22Rv1 (cell line): ENCODE data around the gene SYNPR.

Experiments
- CTCF ChIP-seq: fragments of 450-650 bp; IDR thresholded peaks from 2 replicates; pipeline ENCODE4 v1.5.1; 2017; ENCODE audit warnings: mild to moderate bottlenecking
- ZFX ChIP-seq: fragments of 450-650 bp; IDR thresholded peaks from 2 replicates; pipeline ENCODE4 v1.6.1; 2017; ENCODE audit warnings: antibody characterized with exemption, borderline replicate concordance

GRCh38 chr3:63521657-63522056 lies 243.5 kb downstream of the SYNPR start:
- TF ChIP-seq CTCF (no peak), ZFX (no peak)
